HL-60 (cell line): ENCODE data around the gene SLC10A7.

Experiments
- CTCF ChIP-seq: IDR thresholded peaks from one replicate; pipeline ENCODE4 v1.5.1; 2011; ENCODE audit warnings: low read length, control low read depth, inconsistent platforms; ENCODE audit not compliant: insufficient read depth
- GABPA ChIP-seq: IDR thresholded peaks from 2 replicates; pipeline ENCODE4 v1.6.1; 2012; ENCODE audit warnings: low read depth
- POLR2AphosphoS5 ChIP-seq: IDR thresholded peaks from 2 replicates; pipeline ENCODE4 v1.6.1; 2012; ENCODE audit warnings: low read depth

- TF ChIP-seq CTCF (no peak), POLR2AphosphoS5 (no peak), GABPA (no peak)
Measured at GRCh38 chr4:146346276-146346675, 175.5 kb downstream of the SLC10A7 start.
